Activated B cell treated with CpG ODN at 0.5 μM for 24 hours (primary cell): ENCODE results near the gene GPR17. TPM values are rescaled to one million over a fixed set of nuclear protein-coding genes. Genes with fewer than 3 reads are reported as not detected.

Experiments
- ATAC-seq: fragments of 200-7000 bp; cut with Tn5 transposase; one replicate; pipeline ENCODE4 v1.10.0; 2021; ENCODE audit warnings: low read depth, mild to moderate bottlenecking, moderate library complexity
- CTCF ChIA-PET: fragments of 350-600 bp; sonication (Branson Sonifier 250); formaldehyde crosslinking; loops from one replicate; lab custom pipeline; 2021; ENCODE audit warnings: antibody characterized with exemption; lab: Charles Lee
- POLR2A ChIA-PET: fragments of 350-600 bp; sonication (Branson Sonifier 250); formaldehyde crosslinking; loops from one replicate; lab custom pipeline; 2021; ENCODE audit warnings: antibody characterized with exemption; lab: Charles Lee
- DNase-seq: peaks from one replicate; pipeline ENCODE4 v3.0.0; 2022
- H3K27ac Mint-ChIP-seq: one replicate; pipeline ENCODE4 v1.8.0; 2020; ENCODE audit warnings: mixed read lengths
- H3K27me3 Mint-ChIP-seq: one replicate; pipeline ENCODE4 v1.8.0; 2021; ENCODE audit warnings: mixed read lengths
- H3K36me3 Mint-ChIP-seq: one replicate; pipeline ENCODE4 v1.8.0; 2021; ENCODE audit warnings: low read depth, mixed read lengths
- H3K4me1 Mint-ChIP-seq: one replicate; pipeline ENCODE4 v1.8.0; 2021; ENCODE audit warnings: mixed read lengths
- H3K4me3 Mint-ChIP-seq: one replicate; pipeline ENCODE4 v1.8.0; 2020; ENCODE audit warnings: mild to moderate bottlenecking, mixed read lengths
- H3K9me3 Mint-ChIP-seq: one replicate; pipeline ENCODE4 v1.8.0; 2020; ENCODE audit warnings: mixed read lengths
- CTCF ChIP-seq: fragments of 200-600 bp; IDR thresholded peaks from one replicate; pipeline ENCODE4 v1.8.0; 2022; ENCODE audit warnings: antibody characterized with exemption, mild to moderate bottlenecking
- intact Hi-C: fragments of 100-400 bp; cut with micrococcal nuclease; formaldehyde crosslinking; loops from one replicate; pipeline ENCODE4 v1.15.1; 2024
- total RNA-seq: library from RNA; stranded (reverse); gene quantifications from 2 replicates; pipeline ENCODE4 v1.2.3, GENCODE V29; 2022

GPR17 gene
- total RNA-seq, 1 donor from 2014 or later = not detected

GRCh38 chr2:127610561-127610960 is 35.4 kb upstream of the GPR17 start:
- Mint-ChIP-seq H3K27me3 (no peaks in the 10 kb centered on the region), H3K36me3 (peaks cover 4% of the 10 kb centered on the region), H3K4me3 (no peak overlapping the region), H3K9me3 (peaks cover 8% of the 10 kb centered on the region), H3K4me1 (peaks cover 44% of the 10 kb centered on the region), H3K27ac (no peak overlapping the region)
- intact Hi-C loops = no loop called here
- DNase-seq = no peak
- ChIA-PET CTCF (interaction anchor here (0.9 to 1.4 kb wide), 3 partner anchors 12 to 39 kb away, joined by 3 to 7 read pairs (median 3); no protein-coding TSS in a partner anchor), POLR2A (no interaction called here)
- no peak for TF ChIP-seq CTCF
- no peak for ATAC-seq

- intact Hi-C loops = no loop called here
- Mint-ChIP-seq H3K27ac (no peak overlapping the region), H3K9me3 (peaks cover 8% of the 10 kb centered on the region)
Measured at GRCh38 chr2:127611076-127611925, 34.7 kb upstream of the GPR17 start.

GRCh38 chr2:127612111-127612822 is 33.7 kb upstream of the GPR17 start:
- no peak overlapping the region for H3K27ac Mint-ChIP-seq
- no peak overlapping the region for H3K4me3 Mint-ChIP-seq
- peaks cover 4% of the 10 kb centered on the region for H3K36me3 Mint-ChIP-seq
- TF ChIP-seq CTCF = no peak
- no peak for ATAC-seq
- peak; percentile 4 for DNase-seq
- POLR2A ChIA-PET = no interaction called here
- H3K27me3 Mint-ChIP-seq = no peaks in the 10 kb centered on the region
- H3K9me3 Mint-ChIP-seq = peaks cover 8% of the 10 kb centered on the region
- intact Hi-C loops = no loop called here
- H3K4me1 Mint-ChIP-seq = peaks cover 44% of the 10 kb centered on the region
- CTCF ChIA-PET = interaction anchor here (1.0 kb wide), 1 partner anchor 21 kb away, joined by 4 read pairs; no protein-coding TSS in a partner anchor

More at GRCh38 chr2:127611076-127611925, 34.7 kb upstream of the GPR17 start:
- H3K36me3 Mint-ChIP-seq = peaks cover 4% of the 10 kb centered on the region
- ATAC-seq (no peak), DNase-seq (peak; percentile 5)
- peaks cover 44% of the 10 kb centered on the region for H3K4me1 Mint-ChIP-seq
- TF ChIP-seq CTCF = no peak
- POLR2A ChIA-PET = no interaction called here
- H3K27me3 Mint-ChIP-seq = no peaks in the 10 kb centered on the region
- CTCF ChIA-PET = interaction anchor here (0.9 to 1.4 kb wide), 3 partner anchors 11 to 39 kb away, joined by 3 to 7 read pairs (median 3); no protein-coding TSS in a partner anchor
- H3K4me3 Mint-ChIP-seq = no peak overlapping the region

GRCh38 chr2:127614246-127614645 is 31.7 kb upstream of the GPR17 start:
- Mint-ChIP-seq H3K9me3 (peaks cover 8% of the 10 kb centered on the region), H3K27me3 (no peaks in the 10 kb centered on the region), H3K4me3 (no peak overlapping the region), H3K36me3 (peaks cover 4% of the 10 kb centered on the region), H3K27ac (no peak overlapping the region), H3K4me1 (peaks cover 39% of the 10 kb centered on the region)
- no peak for DNase-seq
- ATAC-seq = no peak
- ChIA-PET CTCF (no interaction called here), POLR2A (interaction anchor here (0.9 kb wide), 1 partner anchor 9 kb away, joined by 3 read pairs; no protein-coding TSS in a partner anchor)
- TF ChIP-seq CTCF = no peak
- intact Hi-C loops = no loop called here
